Skeletal muscle satellite cell (primary cell): ENCODE measurements around the gene RPF1.
"Not testable (repeated sequence)": the region's sequence is repeated elsewhere in the genome, so short reads cannot be mapped to it uniquely, and the experiment has no call there.

Source experiments
- H3K27me3 ChIP-seq: 2 replicates; pipeline ENCODE4 v1.7.0; 2013; ENCODE audit warnings: low read length; ENCODE audit not compliant: control insufficient read depth, insufficient read depth
- H3K36me3 ChIP-seq: 2 replicates; pipeline ENCODE4 v1.7.0; 2013; ENCODE audit warnings: mild to moderate bottlenecking, control low read depth, low read length; ENCODE audit not compliant: insufficient read depth
- H3K4me1 ChIP-seq: 2 replicates; pipeline ENCODE4 v1.7.0; 2013; ENCODE audit warnings: low read length; ENCODE audit not compliant: control insufficient read depth, insufficient read depth
- H3K4me2 ChIP-seq: 2 replicates; pipeline ENCODE4 v1.7.0; 2013; ENCODE audit warnings: mild to moderate bottlenecking, low read length
- H3K4me3 ChIP-seq: 2 replicates; pipeline ENCODE4 v1.7.0; 2013; ENCODE audit warnings: low read length
- H3K9ac ChIP-seq: 2 replicates; pipeline ENCODE4 v1.7.0; 2013; ENCODE audit warnings: mild to moderate bottlenecking, low read depth, low read length, moderate library complexity
- H3K9me3 ChIP-seq: replicated peaks from 2 replicates; pipeline ENCODE4 v1.7.0; 2013; ENCODE audit warnings: mild to moderate bottlenecking, control low read depth, low read length

Gene RPF1

GRCh38 chr1:84496498-84496897 is 17.4 kb downstream of the RPF1 start:
- Histone ChIP-seq H3K36me3 (peaks cover 73% of the 10 kb centered on the region), H3K4me2 (no peak overlapping the region), H3K9me3 (no peaks in the 10 kb centered on the region), H3K27me3 (no peaks in the 10 kb centered on the region), H3K4me1 (no peaks in the 10 kb centered on the region), H3K9ac (no peak overlapping the region), H3K4me3 (no peak overlapping the region)

- Histone ChIP-seq H3K4me1 (peaks cover 4% of the 10 kb centered on the region), H3K9ac (no peak overlapping the region), H3K27me3 (no peaks in the 10 kb centered on the region), H3K4me3 (no peak overlapping the region), H3K4me2 (no peak overlapping the region), H3K9me3 (no peaks in the 10 kb centered on the region), H3K36me3 (peaks cover 64% of the 10 kb centered on the region)
These were observed 18.7 kb downstream of the RPF1 start for GRCh38 chr1:84497631-84498275.

- Histone ChIP-seq H3K4me1 (peaks cover 25% of the 10 kb centered on the region), H3K9me3 (no peaks in the 10 kb centered on the region), H3K9ac (peak overlapping the region; percentile 93), H3K4me3 (peak overlapping the region; percentile 80), H3K27me3 (no peaks in the 10 kb centered on the region), H3K36me3 (peaks cover 34% of the 10 kb centered on the region), H3K4me2 (peak overlapping the region; percentile 90)
These were observed 23.9 kb downstream of the RPF1 start for GRCh38 chr1:84502927-84503326.

GRCh38 chr1:84504580-84505492 is 25.8 kb downstream of the RPF1 start:
- Histone ChIP-seq H3K4me3 (peak overlapping the region; percentile 80), H3K4me1 (peaks cover 25% of the 10 kb centered on the region), H3K36me3 (peaks cover 19% of the 10 kb centered on the region), H3K9me3 (no peaks in the 10 kb centered on the region), H3K4me2 (peak overlapping the region; percentile 90), H3K9ac (peak overlapping the region; percentile 93), H3K27me3 (no peaks in the 10 kb centered on the region)

GRCh38 chr1:84505493-84506001 is 26.5 kb downstream of the RPF1 start:
- H3K4me3 ChIP-seq, result peak overlapping the region; percentile 80
- H3K4me2 ChIP-seq, result peak overlapping the region; percentile 90
- no peaks in the 10 kb centered on the region for H3K9me3 ChIP-seq
- peaks cover 25% of the 10 kb centered on the region for H3K4me1 ChIP-seq
- peak overlapping the region; percentile 93 for H3K9ac ChIP-seq
- no peaks in the 10 kb centered on the region for H3K27me3 ChIP-seq
- H3K36me3 ChIP-seq, result peaks cover 12% of the 10 kb centered on the region

GRCh38 chr1:84506002-84506728 is 27.1 kb downstream of the RPF1 start, which contains the start of the genes GNG5 and SPATA1:
Gene GNG5 (minus strand): TSS chr1:84506581. CDS start chr1:84506091, 490 bp downstream.
Gene SPATA1 (plus strand): TSS chr1:84506386. CDS start chr1:84516360, 9,974 bp downstream.
- H3K27me3 ChIP-seq, result no peaks in the 10 kb centered on the region
- peak within 1 kb of the TSS; percentile 90 for H3K4me2 ChIP-seq
- H3K9me3 ChIP-seq, result no peaks in the 10 kb centered on the region
- peaks cover 25% of the 10 kb centered on the region for H3K4me1 ChIP-seq
- H3K36me3 ChIP-seq, result peaks cover 6% of the 10 kb centered on the region
- H3K4me3 ChIP-seq, result peak within 1 kb of the TSS; percentile 80
- H3K9ac ChIP-seq, result peak within 1 kb of the TSS; percentile 93

GRCh38 chr1:84506729-84507453 is 27.8 kb downstream of the RPF1 start:
- Histone ChIP-seq H3K4me3 (peak overlapping the region; percentile 80), H3K4me1 (peaks cover 25% of the 10 kb centered on the region), H3K36me3 (peaks cover 6% of the 10 kb centered on the region), H3K9me3 (no peaks in the 10 kb centered on the region), H3K9ac (peak overlapping the region; percentile 93), H3K4me2 (peak overlapping the region; percentile 90), H3K27me3 (no peaks in the 10 kb centered on the region)

- H3K9ac ChIP-seq, H3K27me3 ChIP-seq, H3K4me3 ChIP-seq, H3K36me3 ChIP-seq, H3K9me3 ChIP-seq: not testable (repeated sequence)
- H3K4me1 ChIP-seq, result peaks cover 20% of the 10 kb centered on the region
- peak overlapping the region; percentile 90 for H3K4me2 ChIP-seq
These were observed 28.8 kb downstream of the RPF1 start for GRCh38 chr1:84507887-84508286.

- Histone ChIP-seq H3K9me3 (no peaks in the 10 kb centered on the region), H3K4me1 (peaks cover 14% of the 10 kb centered on the region), H3K27me3 (no peaks in the 10 kb centered on the region), H3K4me3 (no peak overlapping the region), H3K36me3 (peaks cover under 1% of the 10 kb centered on the region), H3K9ac (no peak overlapping the region), H3K4me2 (no peak overlapping the region)
These were observed 29.4 kb downstream of the RPF1 start for GRCh38 chr1:84508510-84508909.

- Histone ChIP-seq H3K27me3 (no peaks in the 10 kb centered on the region), H3K36me3 (no peaks in the 10 kb centered on the region), H3K4me2 (no peak overlapping the region), H3K4me3 (no peak overlapping the region), H3K9ac (no peak overlapping the region), H3K9me3 (no peaks in the 10 kb centered on the region), H3K4me1 (peaks cover 9% of the 10 kb centered on the region)
These were observed 30.0 kb downstream of the RPF1 start for GRCh38 chr1:84509029-84509428.
